Measurements from ENCODE around the gene TTC27.

DNA sequence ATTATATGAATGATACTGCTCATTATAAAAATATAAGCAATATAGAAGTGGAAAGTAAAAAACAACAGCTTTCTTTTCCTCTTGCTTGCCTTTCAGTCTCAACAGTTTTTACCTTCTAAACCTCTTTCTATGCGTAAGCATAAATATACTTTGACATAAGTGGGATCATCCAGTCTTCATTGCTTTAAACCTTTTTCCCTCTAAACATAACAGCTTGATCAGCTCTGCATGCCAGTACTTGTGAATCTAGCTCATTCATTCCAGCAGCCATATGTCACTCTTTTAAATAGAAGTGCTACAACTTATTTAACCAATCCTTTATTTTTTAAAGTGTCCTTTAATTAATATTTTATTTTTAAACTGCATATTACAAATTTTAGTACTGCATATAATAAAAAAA, 88.1 kb downstream of the TTC27 start:
- no peak for TF ChIP-seq POLR2A (IDR thresholded peaks at IDR 0.05)
- TF ChIP-seq POLR2AphosphoS5 (IDR thresholded peaks at IDR 0.05), result no peak
- no peak for TF ChIP-seq EP300 (IDR thresholded peaks at IDR 0.05)
